HepG2 (cell line): ENCODE results near the gene KCNQ2. TPM values are rescaled to one million over a fixed set of nuclear protein-coding genes. Genes with fewer than 3 reads are reported as not detected.

Source experiments
- BORCS8-MEF2B ChIP-seq: sonication (generic); formaldehyde crosslinking; IDR thresholded peaks from 2 replicates; pipeline ENCODE4 v1.8.0; 2022; ENCODE audit warnings: mild to moderate bottlenecking, missing genetic modification reagents
- FOXA3 ChIP-seq: IDR thresholded peaks from 2 replicates; pipeline ENCODE4 v1.6.1; 2016; ENCODE audit warnings: missing genetic modification reagents, missing compliant biosample characterization
- HMG20B ChIP-seq: conservative IDR thresholded peaks from 2 replicates; pipeline ENCODE4 v1.6.1; 2016; ENCODE audit warnings: missing genetic modification reagents, missing compliant biosample characterization
- MED8 ChIP-seq: sonication (generic); formaldehyde crosslinking; IDR thresholded peaks from 2 replicates; pipeline ENCODE4 v1.8.1; 2023; ENCODE audit warnings: mild to moderate bottlenecking, missing genetic modification reagents; ENCODE audit not compliant: insufficient replicate concordance
- NFIB ChIP-seq: sonication (generic); formaldehyde crosslinking; IDR thresholded peaks from 2 replicates; pipeline ENCODE4 v1.9.0; 2021; ENCODE audit warnings: missing genetic modification reagents, mild to moderate bottlenecking, borderline replicate concordance
- NR1H2 ChIP-seq: sonication (generic); formaldehyde crosslinking; IDR thresholded peaks from 2 replicates; pipeline ENCODE4 v1.8.1; 2022; ENCODE audit warnings: low read depth, missing genetic modification reagents, borderline replicate concordance
- PHF5A ChIP-seq: IDR thresholded peaks from one replicate; pipeline ENCODE4 v1.6.1; 2018; ENCODE audit warnings: low read depth, missing genetic modification reagents; ENCODE audit not compliant: unreplicated experiment
- SMYD3 ChIP-seq: sonication (generic); formaldehyde crosslinking; IDR thresholded peaks from 2 replicates; pipeline ENCODE4 v1.8.1; 2023; ENCODE audit warnings: mild to moderate bottlenecking, missing genetic modification reagents
- SRY ChIP-seq: sonication (generic); formaldehyde crosslinking; IDR thresholded peaks from 2 replicates; pipeline ENCODE4 v1.8.0; 2022; ENCODE audit warnings: mild to moderate bottlenecking, missing genetic modification reagents
- TAF1 ChIP-seq: sonication (generic); formaldehyde crosslinking; IDR thresholded peaks from 2 replicates; pipeline ENCODE4 v1.4.0; 2020; ENCODE audit warnings: missing genetic modification reagents
- ZBTB38 ChIP-seq: sonication (generic); formaldehyde crosslinking; IDR thresholded peaks from 2 replicates; pipeline ENCODE4 v1.5.1; 2020; ENCODE audit warnings: mild to moderate bottlenecking, missing genetic modification reagents
- ZMYM2 ChIP-seq: sonication (generic); formaldehyde crosslinking; IDR thresholded peaks from 2 replicates; pipeline ENCODE4 v1.8.0; 2022; ENCODE audit warnings: mild to moderate bottlenecking, missing genetic modification reagents
- ZNF441 ChIP-seq: sonication (generic); formaldehyde crosslinking; IDR thresholded peaks from 2 replicates; pipeline ENCODE4 v1.7.0; 2021; ENCODE audit warnings: missing genetic modification reagents, borderline replicate concordance
- ZNF496 ChIP-seq: sonication (generic); formaldehyde crosslinking; IDR thresholded peaks from 2 replicates; pipeline ENCODE4 v1.8.1; 2023; ENCODE audit warnings: mild to moderate bottlenecking, moderate library complexity, missing genetic modification reagents; ENCODE audit not compliant: insufficient replicate concordance
- ZNF530 ChIP-seq: sonication (generic); formaldehyde crosslinking; IDR thresholded peaks from 2 replicates; pipeline ENCODE4 v1.5.0; 2020; ENCODE audit warnings: low read depth, mild to moderate bottlenecking, missing genetic modification reagents
- ZNF563 ChIP-seq: sonication (generic); formaldehyde crosslinking; IDR thresholded peaks from 2 replicates; pipeline ENCODE4 v1.8.0; 2022; ENCODE audit warnings: mild to moderate bottlenecking, moderate library complexity, missing genetic modification reagents
- ZNF816 ChIP-seq: sonication (generic); formaldehyde crosslinking; IDR thresholded peaks from 2 replicates; pipeline ENCODE4 v1.8.0; 2022; ENCODE audit warnings: missing genetic modification reagents, mild to moderate bottlenecking, borderline replicate concordance
- ZNF878 ChIP-seq: sonication (generic); formaldehyde crosslinking; IDR thresholded peaks from 2 replicates; pipeline ENCODE4 v1.8.1; 2023; ENCODE audit warnings: mild to moderate bottlenecking, missing genetic modification reagents, moderate library complexity
- ZNF879 ChIP-seq: sonication (generic); formaldehyde crosslinking; IDR thresholded peaks from 2 replicates; pipeline ENCODE4 v1.8.1; 2023; ENCODE audit warnings: missing genetic modification reagents
- ZSCAN9 ChIP-seq: IDR thresholded peaks from 2 replicates; pipeline ENCODE4 v1.6.1; 2016; ENCODE audit warnings: borderline replicate concordance
- polyA plus RNA-seq, 8 experiments: library from polyadenylated mRNA; depleted of rRNA in 3 of 8; stranded (reverse) in 7 of 8; unstranded in 1 of 8; fragments of >200 nt; fragmentation: Illumina TruSeq in 4 of 8; extraction: Trizol in 4 of 8; gene quantifications; 2 replicates each; pipeline versions ENCODE4 v1.2.1 to v1.2.3, GENCODE V29; 2011 to 2016; ENCODE audit warnings: low read depth in 4 of 8, missing spikeins in 1 of 8, mixed read lengths in 1 of 8; ENCODE audit not compliant: insufficient read depth in 1 of 8
- total RNA-seq, 5 experiments: library from RNA; depleted of rRNA; stranded (reverse); fragments of >200 nt; fragmentation: Illumina TruSeq; extraction: Trizol; gene quantifications; 2 replicates each; pipeline ENCODE4 v1.2.3, GENCODE V29; 2016; ENCODE audit warnings: low read depth in 1 of 5
- TF ChIP-seq, protein P1 (sequence below): sonication (generic); formaldehyde crosslinking; conservative IDR thresholded peaks from 2 replicates; pipeline ENCODE4 v1.4.0; 2020; ENCODE audit warnings: missing genetic modification reagents
- TF ChIP-seq, protein P2 (sequence below): sonication (generic); formaldehyde crosslinking; IDR thresholded peaks from 2 replicates; pipeline ENCODE4 v1.4.0; 2020; ENCODE audit warnings: mild to moderate bottlenecking, missing genetic modification reagents
- TF ChIP-seq, protein P3 (sequence below): sonication (generic); formaldehyde crosslinking; IDR thresholded peaks from 2 replicates; pipeline ENCODE4 v1.4.0; 2020; ENCODE audit warnings: missing genetic modification reagents; ENCODE audit errors: not compliant biosample characterization
- TF ChIP-seq, protein P4 (sequence below): sonication (generic); formaldehyde crosslinking; IDR thresholded peaks from 2 replicates; pipeline ENCODE4 v1.5.0; 2020; ENCODE audit warnings: missing genetic modification reagents
- TF ChIP-seq, protein P5 (sequence below): sonication (generic); formaldehyde crosslinking; IDR thresholded peaks from 2 replicates; pipeline ENCODE4 v1.8.0; 2022; ENCODE audit warnings: missing genetic modification reagents, mild to moderate bottlenecking, borderline replicate concordance
- TF ChIP-seq, protein P6 (sequence below): IDR thresholded peaks from 2 replicates; pipeline ENCODE4 v1.6.1; 2016

The KCNQ2 gene
- total and polyA plus RNA-seq, 2 of the 13 experiments (the other 11 are each of a cell fraction or from before 2014, with no cell fraction given): not detected

DNA sequence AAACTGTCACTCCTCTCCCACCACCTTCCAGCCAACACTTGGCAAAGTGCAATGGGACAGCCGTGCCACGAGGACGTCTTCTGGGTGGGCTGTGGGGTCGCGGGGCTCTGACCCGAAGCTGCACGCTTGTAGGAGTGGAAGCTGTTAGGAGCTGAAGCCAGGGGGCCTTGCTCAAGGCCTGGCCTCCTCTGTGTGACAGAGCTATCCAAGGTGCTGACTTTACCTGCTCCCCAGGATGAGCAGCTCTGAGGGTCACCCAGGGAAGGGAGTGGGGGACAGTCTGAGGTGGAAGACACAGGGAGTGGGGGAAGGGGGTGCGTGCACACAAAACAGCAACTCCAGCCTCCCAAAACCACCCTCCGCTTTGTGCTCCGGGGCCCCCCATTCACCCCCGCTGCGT, 93.8 kb downstream of the KCNQ2 start (continued):
- TF ChIP-seq PHF5A (CRISPR knock-in tag): no peak
- TF ChIP-seq ZNF496 (CRISPR knock-in tag): no peak
- TF ChIP-seq, protein P1, sequence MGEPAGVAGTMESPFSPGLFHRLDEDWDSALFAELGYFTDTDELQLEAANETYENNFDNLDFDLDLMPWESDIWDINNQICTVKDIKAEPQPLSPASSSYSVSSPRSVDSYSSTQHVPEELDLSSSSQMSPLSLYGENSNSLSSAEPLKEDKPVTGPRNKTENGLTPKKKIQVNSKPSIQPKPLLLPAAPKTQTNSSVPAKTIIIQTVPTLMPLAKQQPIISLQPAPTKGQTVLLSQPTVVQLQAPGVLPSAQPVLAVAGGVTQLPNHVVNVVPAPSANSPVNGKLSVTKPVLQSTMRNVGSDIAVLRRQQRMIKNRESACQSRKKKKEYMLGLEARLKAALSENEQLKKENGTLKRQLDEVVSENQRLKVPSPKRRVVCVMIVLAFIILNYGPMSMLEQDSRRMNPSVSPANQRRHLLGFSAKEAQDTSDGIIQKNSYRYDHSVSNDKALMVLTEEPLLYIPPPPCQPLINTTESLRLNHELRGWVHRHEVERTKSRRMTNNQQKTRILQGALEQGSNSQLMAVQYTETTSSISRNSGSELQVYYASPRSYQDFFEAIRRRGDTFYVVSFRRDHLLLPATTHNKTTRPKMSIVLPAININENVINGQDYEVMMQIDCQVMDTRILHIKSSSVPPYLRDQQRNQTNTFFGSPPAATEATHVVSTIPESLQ (CRISPR knock-in tag): no peak
- TF ChIP-seq BORCS8-MEF2B (CRISPR knock-in tag): 0 out of 2 replicates have a peak, but pooled peaks have one; percentile 43
- no peak for TF ChIP-seq ZNF878 (CRISPR knock-in tag)
- TF ChIP-seq ZBTB38: 0 out of 2 replicates have a peak, but pooled peaks have one; percentile 33
- TF ChIP-seq, protein P2, sequence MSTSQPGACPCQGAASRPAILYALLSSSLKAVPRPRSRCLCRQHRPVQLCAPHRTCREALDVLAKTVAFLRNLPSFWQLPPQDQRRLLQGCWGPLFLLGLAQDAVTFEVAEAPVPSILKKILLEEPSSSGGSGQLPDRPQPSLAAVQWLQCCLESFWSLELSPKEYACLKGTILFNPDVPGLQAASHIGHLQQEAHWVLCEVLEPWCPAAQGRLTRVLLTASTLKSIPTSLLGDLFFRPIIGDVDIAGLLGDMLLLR: peak; percentile 45; the same call in 1 of the 2 replicates
- TF ChIP-seq, protein P3, sequence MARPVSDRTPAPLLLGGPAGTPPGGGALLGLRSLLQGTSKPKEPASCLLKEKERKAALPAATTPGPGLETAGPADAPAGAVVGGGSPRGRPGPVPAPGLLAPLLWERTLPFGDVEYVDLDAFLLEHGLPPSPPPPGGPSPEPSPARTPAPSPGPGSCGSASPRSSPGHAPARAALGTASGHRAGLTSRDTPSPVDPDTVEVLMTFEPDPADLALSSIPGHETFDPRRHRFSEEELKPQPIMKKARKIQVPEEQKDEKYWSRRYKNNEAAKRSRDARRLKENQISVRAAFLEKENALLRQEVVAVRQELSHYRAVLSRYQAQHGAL (CRISPR knock-in tag): no peak
- TF ChIP-seq FOXA3: no peak
- TF ChIP-seq ZNF816: no peak
- no peak for TF ChIP-seq NFIB (CRISPR knock-in tag)
- TF ChIP-seq, protein P4, sequence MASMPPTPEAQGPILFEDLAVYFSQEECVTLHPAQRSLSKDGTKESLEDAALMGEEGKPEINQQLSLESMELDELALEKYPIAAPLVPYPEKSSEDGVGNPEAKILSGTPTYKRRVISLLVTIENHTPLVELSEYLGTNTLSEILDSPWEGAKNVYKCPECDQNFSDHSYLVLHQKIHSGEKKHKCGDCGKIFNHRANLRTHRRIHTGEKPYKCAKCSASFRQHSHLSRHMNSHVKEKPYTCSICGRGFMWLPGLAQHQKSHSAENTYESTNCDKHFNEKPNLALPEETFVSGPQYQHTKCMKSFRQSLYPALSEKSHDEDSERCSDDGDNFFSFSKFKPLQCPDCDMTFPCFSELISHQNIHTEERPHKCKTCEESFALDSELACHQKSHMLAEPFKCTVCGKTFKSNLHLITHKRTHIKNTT: no peak
- TF ChIP-seq ZNF441 (CRISPR knock-in tag): peak; percentile 30; the same call in 1 of the 2 replicates
- TF ChIP-seq TAF1 (CRISPR knock-in tag): no peak
- no peak for TF ChIP-seq ZNF530 (CRISPR knock-in tag)
- TF ChIP-seq ZNF879 (CRISPR knock-in tag): no peak
- TF ChIP-seq, protein P5, sequence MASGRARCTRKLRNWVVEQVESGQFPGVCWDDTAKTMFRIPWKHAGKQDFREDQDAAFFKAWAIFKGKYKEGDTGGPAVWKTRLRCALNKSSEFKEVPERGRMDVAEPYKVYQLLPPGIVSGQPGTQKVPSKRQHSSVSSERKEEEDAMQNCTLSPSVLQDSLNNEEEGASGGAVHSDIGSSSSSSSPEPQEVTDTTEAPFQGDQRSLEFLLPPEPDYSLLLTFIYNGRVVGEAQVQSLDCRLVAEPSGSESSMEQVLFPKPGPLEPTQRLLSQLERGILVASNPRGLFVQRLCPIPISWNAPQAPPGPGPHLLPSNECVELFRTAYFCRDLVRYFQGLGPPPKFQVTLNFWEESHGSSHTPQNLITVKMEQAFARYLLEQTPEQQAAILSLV (CRISPR knock-in tag): 0 out of 2 replicates have a peak, but pooled peaks have one; percentile 51
- TF ChIP-seq MED8 (CRISPR knock-in tag): no peak
- no peak for TF ChIP-seq ZMYM2 (CRISPR knock-in tag)
- 0 out of 2 replicates have a peak, but pooled peaks have one; percentile 33 for TF ChIP-seq SRY (CRISPR knock-in tag)
- peak; percentile 39; the same call in 1 of the 2 replicates for TF ChIP-seq ZSCAN9 (CRISPR knock-in tag)
- TF ChIP-seq, protein P6, sequence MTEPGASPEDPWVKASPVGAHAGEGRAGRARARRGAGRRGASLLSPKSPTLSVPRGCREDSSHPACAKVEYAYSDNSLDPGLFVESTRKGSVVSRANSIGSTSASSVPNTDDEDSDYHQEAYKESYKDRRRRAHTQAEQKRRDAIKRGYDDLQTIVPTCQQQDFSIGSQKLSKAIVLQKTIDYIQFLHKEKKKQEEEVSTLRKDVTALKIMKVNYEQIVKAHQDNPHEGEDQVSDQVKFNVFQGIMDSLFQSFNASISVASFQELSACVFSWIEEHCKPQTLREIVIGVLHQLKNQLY: no peak
- 0 out of 2 replicates have a peak, but pooled peaks have one; percentile 22 for TF ChIP-seq NR1H2
- no peak for TF ChIP-seq HMG20B (CRISPR knock-in tag)
- TF ChIP-seq SMYD3 (CRISPR knock-in tag): no peak
- TF ChIP-seq ZNF563 (CRISPR knock-in tag): no peak
